Endothelial cell of umbilical vein (primary cell): ENCODE results near the gene NTN3. TPM values are rescaled to one million over a fixed set of nuclear protein-coding genes. Genes with fewer than 3 reads are reported as not detected.

Experiments used
- BruUV-seq: library from RNA; stranded (reverse); fragments of 400-500 nt; replicated peaks from 2 replicates; lab custom pipeline; 2021; lab: Mats Ljungman, UMichigan
- CTCF ChIA-PET: fragments of 300-600, 350-600 bp; sonication (Branson Sonifier 250); formaldehyde crosslinking; loops from one replicate; lab custom pipeline; 2021; ENCODE audit warnings: antibody characterized with exemption, inconsistent platforms; lab: Charles Lee
- POLR2A ChIA-PET: fragments of 300-600, 350-600 bp; sonication (Branson Sonifier 250); formaldehyde crosslinking; loops from one replicate; lab custom pipeline; 2021; ENCODE audit warnings: antibody characterized with exemption, inconsistent platforms; lab: Charles Lee
- DNase-seq: peaks from one replicate; pipeline ENCODE4 v3.0.0-alpha.2; 2011; ENCODE audit warnings: low read depth, low spot score
- FAIRE-seq: peaks from 2 replicates; lab custom pipeline; 2011; peaks lifted over from hg19 to GRCh38; lab: Jason Lieb, UNC
- H2AFZ ChIP-seq: 2 replicates; pipeline ENCODE4 v1.6.0; 2012; ENCODE audit warnings: low read depth, low read length, control low read depth, inconsistent platforms
- H3K27ac ChIP-seq: 2 replicates; pipeline ENCODE4 v1.5.1; 2011; ENCODE audit warnings: low read depth, mild to moderate bottlenecking, control low read depth, low read length, moderate library complexity; ENCODE audit not compliant: insufficient read depth
- H3K27me3 ChIP-seq, 2 experiments: 2 replicates each; pipeline versions ENCODE4 v1.6.0 to v1.6.1; 2011; ENCODE audit warnings: low read length in 2 of 2, mixed read lengths in 1 of 2; ENCODE audit not compliant: control insufficient read depth in 2 of 2, insufficient read depth in 2 of 2
- H3K36me3 ChIP-seq, 2 experiments: 2 replicates in 1 of 2; 3 replicates in 1 of 2; pipeline ENCODE4 v1.5.1; 2011; ENCODE audit warnings: low read length in 2 of 2, mild to moderate bottlenecking in 1 of 2, moderate library complexity in 1 of 2; ENCODE audit not compliant: control insufficient read depth in 2 of 2, insufficient read depth in 2 of 2; ENCODE audit errors: extremely low read depth in 1 of 2
- H3K4me1 ChIP-seq: 3 replicates; pipeline ENCODE4 v1.5.1; 2011; ENCODE audit warnings: mild to moderate bottlenecking, low read length; ENCODE audit not compliant: control insufficient read depth, insufficient read depth; ENCODE audit errors: extremely low read depth
- H3K4me2 ChIP-seq: 2 replicates; pipeline ENCODE4 v1.6.1; 2011; ENCODE audit warnings: low read length, control low read depth, mixed read lengths; ENCODE audit not compliant: insufficient read depth
- H3K4me3 ChIP-seq, 3 experiments: fragments of 200-600 bp in 1 of 3; sonication (generic), shearing (Covaris generic) in 1 of 3; replicated peaks in 1 of 3; 2 replicates each; pipeline ENCODE4 v1.5.1; 2011 to 2016; ENCODE audit warnings: control low read depth in 3 of 3, low read length in 3 of 3, mild to moderate bottlenecking in 2 of 3, inconsistent platforms in 1 of 3, low read depth in 1 of 3, moderate library complexity in 1 of 3; ENCODE audit not compliant: insufficient read depth in 1 of 3
- H3K79me2 ChIP-seq: 2 replicates; pipeline ENCODE4 v1.6.0; 2012; ENCODE audit warnings: low read length, inconsistent platforms; ENCODE audit not compliant: control insufficient read depth, insufficient read depth
- H3K9ac ChIP-seq: replicated peaks from 2 replicates; pipeline ENCODE3; 2011; ENCODE audit warnings: low read length, control low read depth; ENCODE audit not compliant: insufficient read depth; ENCODE audit errors: extremely low read depth
- H3K9me1 ChIP-seq: replicated peaks from 3 replicates; pipeline ENCODE4 v1.6.0; 2011; ENCODE audit warnings: mild to moderate bottlenecking, low read length; ENCODE audit not compliant: control insufficient read depth, insufficient read depth; ENCODE audit errors: extremely low read depth
- H3K9me3 ChIP-seq: replicated peaks from 2 replicates; pipeline ENCODE4 v1.5.1; 2012; ENCODE audit warnings: low read length, inconsistent platforms; ENCODE audit not compliant: control insufficient read depth, insufficient read depth
- H4K20me1 ChIP-seq: replicated peaks from 2 replicates; pipeline ENCODE3; 2011; ENCODE audit warnings: mild to moderate bottlenecking, low read length; ENCODE audit not compliant: control insufficient read depth, insufficient read depth; ENCODE audit errors: extremely low read depth
- GATA2 ChIP-seq: IDR thresholded peaks from 2 replicates; pipeline ENCODE4 v1.7.0; 2011; ENCODE audit warnings: low read depth, mild to moderate bottlenecking, moderate library complexity, mixed read lengths, low read length; ENCODE audit not compliant: insufficient read length, insufficient read depth
- JUN ChIP-seq: IDR thresholded peaks from 2 replicates; pipeline ENCODE4 v1.6.1; 2011; ENCODE audit warnings: borderline replicate concordance, low read depth; ENCODE audit not compliant: insufficient read length, insufficient read depth
- MYC ChIP-seq: IDR thresholded peaks from one replicate; pipeline ENCODE4 v1.6.1; 2011; ENCODE audit warnings: mild to moderate bottlenecking, low read depth, low read length
- POLR2A ChIP-seq: IDR thresholded peaks from 2 replicates; pipeline ENCODE4 v1.6.1; 2012; ENCODE audit warnings: low read depth, mild to moderate bottlenecking, control low read depth, low read length
- dilution Hi-C: fragments of 300-500 bp; cut with MboI; formaldehyde crosslinking; loops from one replicate; pipeline ENCODE4 v1.15.0; 2019; ENCODE audit warnings: low sequenced_read_pairs; ENCODE audit not compliant: extremely low pct_ligation_motif_present
- intact Hi-C: fragments of 100-400 bp; cut with micrococcal nuclease; formaldehyde crosslinking; loops from one replicate; pipeline ENCODE4 v1.10.0; 2022
- polyA plus RNA-seq, 4 experiments: library from polyadenylated mRNA; depleted of rRNA in 3 of 4; stranded (reverse) in 3 of 4; unstranded in 1 of 4; fragments of >200 nt; gene quantifications; 2 replicates each; pipeline versions ENCODE4 v1.2.1 to v1.2.3, GENCODE V29; 2011 to 2012; ENCODE audit warnings: missing spikeins in 1 of 4
- total RNA-seq: library from RNA; stranded (reverse); gene quantifications from 2 replicates; pipeline ENCODE4 v1.2.3, GENCODE V29; 2021
- TF ChIP-seq, protein P1 (sequence below): IDR thresholded peaks from 2 replicates; pipeline ENCODE4 v1.6.1; 2011; ENCODE audit not compliant: insufficient read depth, insufficient read length
- TF ChIP-seq, protein P2 (sequence below), 2 donors: IDR thresholded peaks; 1 replicate in 1 of 2; 2 replicates in 1 of 2; pipeline ENCODE4 v1.5.1; 2011; ENCODE audit warnings: low read length in 2 of 2, mild to moderate bottlenecking in 2 of 2, moderate library complexity in 2 of 2, control low read depth in 1 of 2, inconsistent platforms in 1 of 2, low read depth in 1 of 2; ENCODE audit not compliant: insufficient read depth in 1 of 2; ENCODE audit errors: extremely low read depth in 1 of 2

Gene NTN3
- total and polyA plus RNA-seq, 2 donors (not counting 3 experiments of a cell fraction or from before 2014, with no cell fraction given), result 0.15 TPM; not detected in 1

DNA sequence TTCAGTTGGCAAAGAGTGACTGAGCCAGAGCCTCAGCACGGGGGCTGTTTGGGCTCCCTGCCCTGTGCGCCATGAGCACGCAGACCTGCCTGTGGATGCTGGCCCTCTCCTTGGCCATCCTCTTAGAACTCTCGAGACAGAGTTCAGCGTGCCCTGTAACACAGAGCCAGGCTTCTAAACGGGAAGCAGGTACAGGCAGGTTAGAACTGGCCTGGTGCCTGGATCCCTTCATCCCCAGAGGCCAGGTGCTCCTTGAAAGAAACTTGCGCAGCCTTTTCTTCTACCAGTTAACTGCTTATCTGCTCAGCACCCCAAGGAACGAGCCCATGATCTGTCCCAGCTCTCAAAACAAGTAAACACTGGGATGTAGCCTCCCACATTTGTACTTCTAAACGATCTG, 35.0 kb upstream of the NTN3 start:
- BruUV-seq, result no TSS peak
- intact Hi-C loops (no loop called here), dilution Hi-C loops (no loop called here)
- Histone ChIP-seq H3K79me2 (peaks cover 24% of the 10 kb centered on the region), H3K4me3 (no peak overlapping the region), H3K9me1 (no peaks in the 10 kb centered on the region), H3K9ac (no peak overlapping the region), H3K36me3 (peaks cover 22 to 29% of the 10 kb centered on the region in 2 experiments), H3K9me3 (no peaks in the 10 kb centered on the region), H3K27me3 (no peaks in the 10 kb centered on the region), H3K27ac (no peak overlapping the region), H2AFZ (no peak overlapping the region), H3K4me1 (peaks cover under 1% of the 10 kb centered on the region), H4K20me1 (no peaks in the 10 kb centered on the region), H3K4me2 (no peak overlapping the region)
- no peak for DNase-seq
- ChIA-PET CTCF (no interaction called here), POLR2A (no interaction called here)
- FAIRE-seq, result no peak
- TF ChIP-seq POLR2A, result no peak

DNA sequence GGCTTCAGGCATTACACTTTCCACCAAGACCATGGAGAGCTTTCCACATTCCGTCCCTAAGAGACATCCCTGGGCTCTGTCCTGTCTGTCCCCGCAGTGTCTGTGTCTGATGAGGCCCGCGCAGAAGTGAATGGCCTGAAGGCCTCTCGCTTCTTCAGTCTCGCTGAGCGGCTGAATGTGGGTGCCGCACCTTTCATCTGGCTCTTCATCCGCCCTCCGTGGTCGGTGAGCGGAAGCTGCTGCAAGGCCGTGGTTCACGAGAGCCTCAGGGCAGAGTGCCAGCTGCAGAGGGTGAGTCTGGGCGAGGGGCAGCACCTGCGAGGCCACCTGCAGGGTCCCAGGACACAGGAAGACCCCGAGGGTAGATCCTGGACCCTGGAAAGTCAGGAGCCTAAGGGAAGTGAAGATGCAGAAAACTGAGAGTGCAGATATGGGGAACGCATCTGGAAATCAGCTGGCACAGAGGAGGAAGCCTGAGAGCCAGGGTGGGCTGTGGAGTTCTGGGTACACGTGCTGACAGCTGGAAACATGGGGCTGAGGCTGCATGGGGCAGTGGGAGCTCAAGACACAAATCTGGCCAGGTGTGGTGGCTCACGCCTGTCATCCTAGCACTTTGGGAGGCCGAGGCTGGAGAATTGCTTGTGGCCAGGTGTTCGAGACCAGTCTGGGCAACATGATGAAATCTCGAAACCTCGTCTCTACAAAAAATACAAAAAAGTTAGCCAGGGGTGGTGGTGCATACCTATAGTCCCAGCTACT, 33.9 kb upstream of the NTN3 start:
- POLR2A ChIA-PET, result no interaction called here
- no peak for TF ChIP-seq GATA2
- TF ChIP-seq, protein P1, sequence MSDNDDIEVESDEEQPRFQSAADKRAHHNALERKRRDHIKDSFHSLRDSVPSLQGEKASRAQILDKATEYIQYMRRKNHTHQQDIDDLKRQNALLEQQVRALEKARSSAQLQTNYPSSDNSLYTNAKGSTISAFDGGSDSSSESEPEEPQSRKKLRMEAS, result no peak
- no peak for TF ChIP-seq JUN
- TF ChIP-seq, protein P2, sequence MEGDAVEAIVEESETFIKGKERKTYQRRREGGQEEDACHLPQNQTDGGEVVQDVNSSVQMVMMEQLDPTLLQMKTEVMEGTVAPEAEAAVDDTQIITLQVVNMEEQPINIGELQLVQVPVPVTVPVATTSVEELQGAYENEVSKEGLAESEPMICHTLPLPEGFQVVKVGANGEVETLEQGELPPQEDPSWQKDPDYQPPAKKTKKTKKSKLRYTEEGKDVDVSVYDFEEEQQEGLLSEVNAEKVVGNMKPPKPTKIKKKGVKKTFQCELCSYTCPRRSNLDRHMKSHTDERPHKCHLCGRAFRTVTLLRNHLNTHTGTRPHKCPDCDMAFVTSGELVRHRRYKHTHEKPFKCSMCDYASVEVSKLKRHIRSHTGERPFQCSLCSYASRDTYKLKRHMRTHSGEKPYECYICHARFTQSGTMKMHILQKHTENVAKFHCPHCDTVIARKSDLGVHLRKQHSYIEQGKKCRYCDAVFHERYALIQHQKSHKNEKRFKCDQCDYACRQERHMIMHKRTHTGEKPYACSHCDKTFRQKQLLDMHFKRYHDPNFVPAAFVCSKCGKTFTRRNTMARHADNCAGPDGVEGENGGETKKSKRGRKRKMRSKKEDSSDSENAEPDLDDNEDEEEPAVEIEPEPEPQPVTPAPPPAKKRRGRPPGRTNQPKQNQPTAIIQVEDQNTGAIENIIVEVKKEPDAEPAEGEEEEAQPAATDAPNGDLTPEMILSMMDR (IDR thresholded peaks at IDR 0.05; ENCODE audit: extremely low read depth in 1 of 2, insufficient read depth in 1 of 2, low read depth in 1 of 2, low read length in 2 of 2), result no peak
- no peak for TF ChIP-seq MYC
- intact Hi-C loops, result no loop called here

More for the DNA sequence above, 33.9 kb upstream of the NTN3 start:
- no TSS peak for BruUV-seq
- CTCF ChIA-PET, result no interaction called here
- Histone ChIP-seq H3K4me3 (no peak overlapping the region), H3K4me2 (no peak overlapping the region), H4K20me1 (no peaks in the 10 kb centered on the region), H3K27ac (no peak overlapping the region), H3K9me3 (no peaks in the 10 kb centered on the region), H3K4me1 (no peaks in the 10 kb centered on the region), H2AFZ (no peak overlapping the region), H3K9me1 (no peaks in the 10 kb centered on the region), H3K27me3 (no peaks in the 10 kb centered on the region), H3K9ac (no peak overlapping the region), H3K79me2 (peaks cover 18% of the 10 kb centered on the region), H3K36me3 (peaks cover 19 to 29% of the 10 kb centered on the region in 2 experiments)
- DNase-seq, result no peak
- dilution Hi-C loops, result no loop called here
- no peak for FAIRE-seq
